HEK293T (cell line): Measurements from ENCODE around the gene DNAL4.

Experiments
- ARNT ChIP-seq: fragments of 450-650 bp; IDR thresholded peaks from 2 replicates; pipeline ENCODE4 v1.6.1; 2017; ENCODE audit warnings: mild to moderate bottlenecking
- BHLHE40 ChIP-seq: fragments of 450-650 bp; IDR thresholded peaks from 2 replicates; pipeline ENCODE4 v1.6.1; 2016; ENCODE audit warnings: mild to moderate bottlenecking, moderate library complexity, borderline replicate concordance
- ELF4 ChIP-seq: fragments of 450-650 bp; IDR thresholded peaks from 2 replicates; pipeline ENCODE4 v1.6.1; 2017; ENCODE audit warnings: antibody characterized with exemption
- FOXA1 ChIP-seq: fragments of 450-650 bp; IDR thresholded peaks from 2 replicates; pipeline ENCODE4 v1.6.1; 2016; ENCODE audit warnings: mild to moderate bottlenecking
- FOXK2 ChIP-seq: fragments of 450-650 bp; IDR thresholded peaks from 2 replicates; pipeline ENCODE4 v1.6.1; 2016; ENCODE audit warnings: mild to moderate bottlenecking
- LEF1 ChIP-seq: fragments of 450-650 bp; IDR thresholded peaks from 2 replicates; pipeline ENCODE4 v1.6.1; 2017; ENCODE audit warnings: mild to moderate bottlenecking, borderline replicate concordance
- PKNOX1 ChIP-seq: fragments of 450-650 bp; IDR thresholded peaks from 2 replicates; pipeline ENCODE4 v1.6.1; 2016
- SP1 ChIP-seq: fragments of 450-650 bp; IDR thresholded peaks from 2 replicates; pipeline ENCODE4 v1.6.1; 2017
- SUZ12 ChIP-seq: fragments of 450-650 bp; IDR thresholded peaks from 2 replicates; pipeline ENCODE4 v1.6.1; 2016; ENCODE audit warnings: mild to moderate bottlenecking

GRCh38 chr22:38789606-38790005 is 4.3 kb downstream of the DNAL4 start:
- TF ChIP-seq ARNT (no peak), BHLHE40 (no peak), FOXK2 (no peak), ELF4 (no peak), PKNOX1 (no peak), SP1 (no peak), LEF1 (no peak), FOXA1 (no peak), SUZ12 (no peak)
